Large intestine (tissue), 3 donors: Measurements from ENCODE around the gene GKAP1. TPM values are rescaled to one million over a fixed set of nuclear protein-coding genes. Genes with fewer than 3 reads are reported as not detected.
"Not testable (repeated sequence)": the region's sequence is repeated elsewhere in the genome, so short reads cannot be mapped to it uniquely, and the experiment has no call there.

Experiments
- DNase-seq, 2 donors: peaks; one replicate each; pipeline versions ENCODE4 v3.0.0 to v3.0.0-alpha.2; 2013
- H3K27ac ChIP-seq: one replicate; pipeline ENCODE4 v1.5.1; 2013; ENCODE audit warnings: low read length
- H3K27me3 ChIP-seq: 2 replicates; pipeline ENCODE4 v1.6.1; 2013; ENCODE audit warnings: low read length; ENCODE audit not compliant: control insufficient read depth, insufficient read depth
- H3K36me3 ChIP-seq: 2 replicates; pipeline ENCODE4 v1.6.1; 2013; ENCODE audit warnings: low read length; ENCODE audit not compliant: control insufficient read depth, insufficient read depth
- H3K4me1 ChIP-seq: one replicate; pipeline ENCODE4 v1.6.1; 2013; ENCODE audit warnings: low read length; ENCODE audit not compliant: control insufficient read depth, insufficient read depth
- H3K4me3 ChIP-seq: one replicate; pipeline ENCODE4 v1.5.1; 2013; ENCODE audit warnings: low read length
- H3K9me3 ChIP-seq: one replicate; pipeline ENCODE4 v1.6.1; 2013; ENCODE audit warnings: mild to moderate bottlenecking, low read depth, low read length, moderate library complexity; ENCODE audit not compliant: control insufficient read depth
- WGBS: methylation state at CpG from one replicate; pipeline ENCODE4 v1.1.5; 2013; ENCODE audit warnings: low lambda C conversion rate; ENCODE audit not compliant: insufficient coverage; 5-methylcytosine and 5-hydroxymethylcytosine counted together
- polyA plus RNA-seq: library from polyadenylated mRNA; unstranded; fragments of 120-200 nt; gene quantifications from one replicate; pipeline ENCODE4 v1.2.1, GENCODE V29; 2013

GKAP1 gene
- polyA plus RNA-seq, 1 donor: 15.4 TPM

DNA sequence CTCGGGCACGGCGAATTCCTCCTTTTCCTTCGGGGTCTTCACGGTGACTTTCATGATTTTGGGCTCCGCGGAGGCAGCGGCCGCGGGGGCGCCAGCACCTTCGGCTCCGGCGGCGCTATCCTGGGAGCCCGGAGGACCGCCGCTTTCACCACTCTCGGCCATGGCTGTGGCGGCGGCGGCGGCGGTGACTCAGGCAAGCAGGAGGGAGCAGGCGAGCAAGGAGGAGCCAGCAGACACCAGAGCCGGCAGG lies 110.1 kb downstream of the GKAP1 start:
- Histone ChIP-seq H3K4me1 (peaks cover 5% of the 10 kb centered on the region), H3K36me3 (no peaks in the 10 kb centered on the region), H3K27me3 (no peaks in the 10 kb centered on the region), H3K4me3 (peak overlapping the region; percentile 99), H3K27ac (peak overlapping the region; percentile 100), H3K9me3 (peaks cover 3% of the 10 kb centered on the region)
- DNase-seq: no peak
- WGBS: no CpG with 5 or more reads among the region's 26 CpGs

DNA sequence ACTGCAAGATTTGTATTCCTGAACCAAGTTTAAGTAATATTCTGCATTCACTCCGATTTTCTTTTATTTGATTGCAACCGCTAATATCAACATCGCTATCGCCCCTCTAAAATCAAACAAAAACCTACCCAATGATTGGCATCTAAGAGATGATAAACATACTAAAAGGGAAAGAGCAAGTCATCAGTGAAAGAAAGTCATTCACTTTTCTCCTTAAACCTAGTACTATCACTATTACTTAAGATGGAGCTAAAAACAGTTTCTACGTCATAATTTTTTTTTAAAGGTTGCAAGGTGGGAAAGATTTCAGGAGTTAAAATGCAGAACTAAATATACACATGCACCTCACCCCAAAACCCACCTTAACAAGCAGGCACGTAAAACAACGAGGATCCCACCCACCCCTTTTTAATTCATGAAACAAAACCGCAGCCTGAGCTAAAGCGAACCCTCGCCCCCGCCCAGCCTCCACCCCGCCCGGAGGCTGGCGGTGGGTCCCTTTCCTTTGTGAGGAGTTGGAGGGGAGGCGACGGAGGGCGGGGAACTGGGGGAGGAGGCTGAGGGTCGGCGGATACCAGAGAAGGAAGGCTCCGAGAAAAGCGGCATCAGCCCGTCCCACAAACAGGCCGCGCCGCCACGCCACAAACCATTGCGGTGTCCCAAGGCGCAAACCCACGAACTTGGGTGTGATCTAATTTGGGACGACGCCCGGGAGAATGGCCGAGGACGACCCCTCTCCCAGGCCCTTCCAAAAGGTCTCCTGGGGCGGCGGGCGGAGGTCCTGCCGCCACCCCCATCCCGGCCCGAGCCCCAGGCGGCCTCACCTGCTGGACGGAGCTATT lies 110.7 kb downstream of the GKAP1 start:
- 0% methylated on average over 3 of the region's 42 CpGs for WGBS
- H3K4me1 ChIP-seq: peaks cover 5% of the 10 kb centered on the region
- H3K27ac ChIP-seq: peak overlapping the region; percentile 100
- peak; percentile 42 to 64 for DNase-seq
- no peaks in the 10 kb centered on the region for H3K36me3 ChIP-seq
- peak overlapping the region; percentile 99 for H3K4me3 ChIP-seq
- H3K9me3 ChIP-seq: peaks cover 3% of the 10 kb centered on the region
- no peaks in the 10 kb centered on the region for H3K27me3 ChIP-seq

- H3K4me1 ChIP-seq, H3K27me3 ChIP-seq, H3K36me3 ChIP-seq, DNase-seq, H3K27ac ChIP-seq, H3K4me3 ChIP-seq, H3K9me3 ChIP-seq: not testable (repeated sequence)
- no CpG with 5 or more reads among the region's 12 CpGs for WGBS
Measured at GRCh38 chr9:83705219-83705651, 112.3 kb downstream of the GKAP1 start.

DNA sequence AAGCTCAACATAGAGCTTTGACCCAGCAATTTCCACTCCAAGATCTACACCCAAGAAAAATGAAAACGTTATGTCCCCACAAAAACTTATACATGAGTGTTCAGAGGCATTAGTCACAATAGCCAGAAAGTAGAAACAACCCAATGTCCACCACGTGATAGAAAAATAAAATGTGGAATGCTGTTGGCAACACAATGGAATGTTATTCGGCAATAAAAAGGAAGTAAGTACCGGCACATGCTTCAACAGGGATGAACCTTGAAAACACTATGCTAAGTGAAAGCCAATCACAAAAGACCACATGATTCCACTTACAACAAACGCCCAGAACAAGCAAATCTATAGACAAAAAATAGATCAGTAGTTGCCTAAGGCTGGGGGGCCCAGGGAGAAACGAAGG lies 115.8 kb downstream of the GKAP1 start:
- H3K27ac ChIP-seq: no peak overlapping the region
- 81% methylated on average over 3 of the region's 6 CpGs for WGBS
- H3K9me3 ChIP-seq: peaks cover 3% of the 10 kb centered on the region
- DNase-seq: peak in 1 of 2 donors; percentile 12
- H3K4me1 ChIP-seq: peaks cover 5% of the 10 kb centered on the region
- H3K4me3 ChIP-seq: no peak overlapping the region
- H3K27me3 ChIP-seq: no peaks in the 10 kb centered on the region
- no peaks in the 10 kb centered on the region for H3K36me3 ChIP-seq

GRCh38 chr9:83701286-83701685 lies 116.3 kb downstream of the GKAP1 start:
- Histone ChIP-seq H3K36me3 (no peaks in the 10 kb centered on the region), H3K27me3 (no peaks in the 10 kb centered on the region), H3K4me1 (peaks cover 5% of the 10 kb centered on the region), H3K27ac (no peak overlapping the region), H3K9me3 (peaks cover 3% of the 10 kb centered on the region), H3K4me3 (no peak overlapping the region)
- no peak for DNase-seq
- no CpG with 5 or more reads among the region's 1 CpG for WGBS

GRCh38 chr9:83699615-83700014 lies 118.0 kb downstream of the GKAP1 start:
- no peak overlapping the region for H3K27ac ChIP-seq
- H3K36me3 ChIP-seq: no peaks in the 10 kb centered on the region
- no peak for DNase-seq
- no peak overlapping the region for H3K4me3 ChIP-seq
- H3K27me3 ChIP-seq: no peaks in the 10 kb centered on the region
- no CpG with 5 or more reads among the region's 3 CpGs for WGBS
- no peaks in the 10 kb centered on the region for H3K4me1 ChIP-seq
- no peaks in the 10 kb centered on the region for H3K9me3 ChIP-seq

GRCh38 chr9:83698976-83699585 lies 118.5 kb downstream of the GKAP1 start:
- H3K27ac ChIP-seq: no peak overlapping the region
- no peaks in the 10 kb centered on the region for H3K36me3 ChIP-seq
- no peaks in the 10 kb centered on the region for H3K9me3 ChIP-seq
- H3K27me3 ChIP-seq: no peaks in the 10 kb centered on the region
- no peak overlapping the region for H3K4me3 ChIP-seq
- WGBS: no CpG with 5 or more reads among the region's 4 CpGs
- DNase-seq: no peak
- H3K4me1 ChIP-seq: no peaks in the 10 kb centered on the region

- WGBS: 92% methylated on average over 2 of the region's 3 CpGs
Measured at GRCh38 chr9:83691492-83691891, 126.1 kb downstream of the GKAP1 start.

More at GRCh38 chr9:83691492-83691891, 126.1 kb downstream of the GKAP1 start:
- no peaks in the 10 kb centered on the region for H3K9me3 ChIP-seq
- H3K4me1 ChIP-seq: no peaks in the 10 kb centered on the region
- H3K27me3 ChIP-seq: no peaks in the 10 kb centered on the region
- no peak overlapping the region for H3K27ac ChIP-seq
- no peaks in the 10 kb centered on the region for H3K36me3 ChIP-seq
- no peak overlapping the region for H3K4me3 ChIP-seq
- DNase-seq: no peak

Other genes starting within 250 kb of the GKAP1 start
- gene IDNK, start 194.6 kb downstream of the GKAP1 start, polyA plus RNA-seq: 12.9 TPM
- gene UBQLN1, start 109.8 kb downstream of the GKAP1 start, polyA plus RNA-seq: 74.7 TPM
- gene KIF27, start 103.7 kb upstream of the GKAP1 start, polyA plus RNA-seq: 8.0 TPM
- gene HNRNPK, start 162.4 kb upstream of the GKAP1 start, polyA plus RNA-seq: 574 TPM
- gene RMI1, start 163.0 kb upstream of the GKAP1 start, polyA plus RNA-seq: 12.0 TPM